K562 (cell line): ENCODE measurements around the gene LAG3. TPM values are rescaled to one million over a fixed set of nuclear protein-coding genes. Genes with fewer than 3 reads are reported as not detected.

Experiments
- ARHGAP35 ChIP-seq: fragments of 450-650 bp; IDR thresholded peaks from 2 replicates; pipeline ENCODE4 v1.6.1; 2018; ENCODE audit not compliant: partially characterized antibody
- CREB1 ChIP-seq, 2 experiments: sonication (generic) in 1 of 2; formaldehyde crosslinking in 1 of 2; IDR thresholded peaks; 2 replicates each; pipeline versions ENCODE4 v1.6.1 to v1.8.0; 2012 to 2022; ENCODE audit warnings: inconsistent platforms in 1 of 2, mild to moderate bottlenecking in 1 of 2, missing genetic modification reagents in 1 of 2, moderate library complexity in 1 of 2
- ESRRB ChIP-seq: fragments of 250-450 bp; sonication (Bioruptor Pico); IDR thresholded peaks from 2 replicates; pipeline ENCODE4 v1.5.0; 2020; ENCODE audit warnings: mild to moderate bottlenecking, moderate library complexity, borderline replicate concordance
- FOS ChIP-seq: IDR thresholded peaks from 3 replicates; pipeline ENCODE4 v1.6.1; 2011; ENCODE audit not compliant: insufficient read length; ENCODE audit errors: extremely low read depth
- HCFC1 ChIP-seq: IDR thresholded peaks from 2 replicates; pipeline ENCODE4 v1.6.1; 2012; ENCODE audit warnings: low read depth, low read length, improper control_type of control experiment
- NRF1 ChIP-seq, 2 experiments: fragments of 450-650 bp; IDR thresholded peaks in 1 of 2; conservative IDR thresholded peaks in 1 of 2; 2 replicates each; pipeline ENCODE4 v1.6.1; 2014; ENCODE audit warnings: mild to moderate bottlenecking in 2 of 2
- RFX7 ChIP-seq: fragments of 250-450 bp; sonication (Bioruptor Pico); IDR thresholded peaks from 2 replicates; pipeline ENCODE4 v1.5.1; 2021; ENCODE audit warnings: mild to moderate bottlenecking
- ZC3H11A ChIP-seq: IDR thresholded peaks from 2 replicates; pipeline ENCODE4 v1.6.1; 2012; ENCODE audit warnings: low read depth, low read length, improper control_type of control experiment
- ZC3H8 ChIP-seq: fragments of 450-650 bp; IDR thresholded peaks from 2 replicates; pipeline ENCODE4 v1.6.1; 2017
- ZNF253 ChIP-seq: fragments of 250-450 bp; sonication (Bioruptor Pico); conservative IDR thresholded peaks from 2 replicates; pipeline ENCODE4 v1.6.1; 2021; ENCODE audit warnings: mild to moderate bottlenecking
- ZNF449 ChIP-seq: fragments of 250-450 bp; sonication (Bioruptor Pico); IDR thresholded peaks from 2 replicates; pipeline ENCODE4 v1.8.0; 2022; ENCODE audit warnings: moderate library complexity, mild to moderate bottlenecking, inconsistent platforms
- polyA plus RNA-seq, 8 experiments: library from polyadenylated mRNA; depleted of rRNA in 4 of 8; stranded (reverse) in 5 of 8; unstranded in 3 of 8; fragments of >200 nt; fragmentation: Nextera tagmentation in 2 of 8; fragmentation: Illumina TruSeq in 1 of 8; extraction: Ambion mirVana in 2 of 8; extraction: Trizol in 1 of 8; gene quantifications; 2 replicates each; pipeline versions ENCODE4 v1.2.1 to v1.2.3, GENCODE V29; 2011 to 2014; ENCODE audit warnings: inconsistent platforms in 1 of 8, missing spikeins in 1 of 8
- total RNA-seq, 7 experiments: library from RNA; depleted of rRNA in 6 of 7; stranded (reverse); fragments of >200 nt in 6 of 7; fragmentation: Illumina TruSeq in 2 of 7; extraction: Trizol in 2 of 7; gene quantifications; 2 replicates each; pipeline versions ENCODE4 v1.2.1 to v1.2.3, GENCODE V29; 2011 to 2021; ENCODE audit warnings: low replicate concordance in 1 of 7
- TF ChIP-seq, protein P1 (sequence below): fragments of 450-650 bp; IDR thresholded peaks from 2 replicates; pipeline ENCODE4 v1.6.1; 2016; ENCODE audit warnings: mild to moderate bottlenecking, moderate library complexity
- TF ChIP-seq, protein P2 (sequence below): IDR thresholded peaks from 2 replicates; pipeline ENCODE4 v1.6.1; 2011; ENCODE audit not compliant: insufficient read length; ENCODE audit errors: extremely low read depth

Gene LAG3
- total and polyA plus RNA-seq, 9 of the 15 experiments (the other 6 are each of a cell fraction or from before 2014, with no cell fraction given): 0.07 to 0.66 (median 0.09) TPM; not detected in 1

DNA sequence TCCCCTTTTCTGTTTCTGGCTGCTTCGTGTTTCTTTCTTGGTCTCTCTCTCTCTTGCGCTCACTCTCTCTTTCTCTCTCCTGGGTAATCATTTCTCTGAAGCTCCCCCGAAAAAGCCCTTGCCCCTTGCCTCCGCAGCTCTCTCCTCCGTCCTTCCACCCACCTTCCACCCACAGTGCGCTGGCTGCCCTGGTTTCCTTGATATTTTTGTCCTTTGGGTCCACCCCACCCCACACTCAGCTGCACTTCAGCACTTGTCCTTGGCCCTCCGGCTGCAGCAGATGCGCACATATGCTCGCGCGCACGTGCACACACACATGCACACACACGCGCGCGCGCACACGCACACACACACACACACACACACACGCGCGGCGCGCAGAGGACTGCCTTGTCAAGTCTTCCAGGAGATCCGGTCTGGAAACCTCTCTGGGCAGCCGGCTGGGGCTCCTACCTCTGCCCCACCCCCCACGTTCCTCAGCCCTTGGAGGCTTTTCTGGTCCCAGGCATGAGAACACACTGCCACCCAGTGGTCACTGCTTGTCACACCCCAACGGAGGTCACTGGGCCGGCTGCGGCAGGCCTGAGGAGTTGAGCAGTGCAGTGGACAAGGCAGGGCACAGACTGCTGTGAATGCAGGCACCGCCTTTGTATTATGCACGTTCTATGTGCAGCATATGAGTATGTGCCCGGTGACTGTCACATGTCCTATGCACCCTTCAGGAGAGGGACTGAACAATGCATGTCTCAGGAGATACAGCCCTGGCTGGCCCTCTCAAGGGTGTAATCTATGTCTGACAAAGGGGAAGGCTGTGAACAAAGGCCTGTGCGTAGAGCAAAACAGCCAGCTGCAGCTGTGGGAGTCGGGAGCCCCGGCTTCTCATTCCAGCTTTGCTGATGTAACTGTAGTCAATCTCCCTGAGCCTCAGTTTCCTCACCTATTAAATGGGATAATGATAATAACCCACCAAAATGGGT, 6.5 kb downstream of the LAG3 start (continued):
- TF ChIP-seq NRF1 (conservative IDR thresholded peaks at IDR 0.05 in 1 of 2, IDR thresholded peaks at IDR 0.05 in 1 of 2) (peak; percentile 80 to 84), ARHGAP35 (no peak), HCFC1 (0 out of 2 replicates have a peak, but pooled peaks have one; percentile 28), RFX7 (CRISPR knock-in tag) (no peak), ZNF449 (CRISPR knock-in tag) (no peak), CREB1 (IDR thresholded peaks at IDR 0.05) (no peak), CREB1 (CRISPR knock-in tag; IDR thresholded peaks at IDR 0.05) (peak; percentile 69), ESRRB (CRISPR knock-in tag) (no peak), ZNF253 (no peak), ZC3H11A (no peak), ZC3H8 (no peak), FOS (no peak)
- TF ChIP-seq, protein P1, sequence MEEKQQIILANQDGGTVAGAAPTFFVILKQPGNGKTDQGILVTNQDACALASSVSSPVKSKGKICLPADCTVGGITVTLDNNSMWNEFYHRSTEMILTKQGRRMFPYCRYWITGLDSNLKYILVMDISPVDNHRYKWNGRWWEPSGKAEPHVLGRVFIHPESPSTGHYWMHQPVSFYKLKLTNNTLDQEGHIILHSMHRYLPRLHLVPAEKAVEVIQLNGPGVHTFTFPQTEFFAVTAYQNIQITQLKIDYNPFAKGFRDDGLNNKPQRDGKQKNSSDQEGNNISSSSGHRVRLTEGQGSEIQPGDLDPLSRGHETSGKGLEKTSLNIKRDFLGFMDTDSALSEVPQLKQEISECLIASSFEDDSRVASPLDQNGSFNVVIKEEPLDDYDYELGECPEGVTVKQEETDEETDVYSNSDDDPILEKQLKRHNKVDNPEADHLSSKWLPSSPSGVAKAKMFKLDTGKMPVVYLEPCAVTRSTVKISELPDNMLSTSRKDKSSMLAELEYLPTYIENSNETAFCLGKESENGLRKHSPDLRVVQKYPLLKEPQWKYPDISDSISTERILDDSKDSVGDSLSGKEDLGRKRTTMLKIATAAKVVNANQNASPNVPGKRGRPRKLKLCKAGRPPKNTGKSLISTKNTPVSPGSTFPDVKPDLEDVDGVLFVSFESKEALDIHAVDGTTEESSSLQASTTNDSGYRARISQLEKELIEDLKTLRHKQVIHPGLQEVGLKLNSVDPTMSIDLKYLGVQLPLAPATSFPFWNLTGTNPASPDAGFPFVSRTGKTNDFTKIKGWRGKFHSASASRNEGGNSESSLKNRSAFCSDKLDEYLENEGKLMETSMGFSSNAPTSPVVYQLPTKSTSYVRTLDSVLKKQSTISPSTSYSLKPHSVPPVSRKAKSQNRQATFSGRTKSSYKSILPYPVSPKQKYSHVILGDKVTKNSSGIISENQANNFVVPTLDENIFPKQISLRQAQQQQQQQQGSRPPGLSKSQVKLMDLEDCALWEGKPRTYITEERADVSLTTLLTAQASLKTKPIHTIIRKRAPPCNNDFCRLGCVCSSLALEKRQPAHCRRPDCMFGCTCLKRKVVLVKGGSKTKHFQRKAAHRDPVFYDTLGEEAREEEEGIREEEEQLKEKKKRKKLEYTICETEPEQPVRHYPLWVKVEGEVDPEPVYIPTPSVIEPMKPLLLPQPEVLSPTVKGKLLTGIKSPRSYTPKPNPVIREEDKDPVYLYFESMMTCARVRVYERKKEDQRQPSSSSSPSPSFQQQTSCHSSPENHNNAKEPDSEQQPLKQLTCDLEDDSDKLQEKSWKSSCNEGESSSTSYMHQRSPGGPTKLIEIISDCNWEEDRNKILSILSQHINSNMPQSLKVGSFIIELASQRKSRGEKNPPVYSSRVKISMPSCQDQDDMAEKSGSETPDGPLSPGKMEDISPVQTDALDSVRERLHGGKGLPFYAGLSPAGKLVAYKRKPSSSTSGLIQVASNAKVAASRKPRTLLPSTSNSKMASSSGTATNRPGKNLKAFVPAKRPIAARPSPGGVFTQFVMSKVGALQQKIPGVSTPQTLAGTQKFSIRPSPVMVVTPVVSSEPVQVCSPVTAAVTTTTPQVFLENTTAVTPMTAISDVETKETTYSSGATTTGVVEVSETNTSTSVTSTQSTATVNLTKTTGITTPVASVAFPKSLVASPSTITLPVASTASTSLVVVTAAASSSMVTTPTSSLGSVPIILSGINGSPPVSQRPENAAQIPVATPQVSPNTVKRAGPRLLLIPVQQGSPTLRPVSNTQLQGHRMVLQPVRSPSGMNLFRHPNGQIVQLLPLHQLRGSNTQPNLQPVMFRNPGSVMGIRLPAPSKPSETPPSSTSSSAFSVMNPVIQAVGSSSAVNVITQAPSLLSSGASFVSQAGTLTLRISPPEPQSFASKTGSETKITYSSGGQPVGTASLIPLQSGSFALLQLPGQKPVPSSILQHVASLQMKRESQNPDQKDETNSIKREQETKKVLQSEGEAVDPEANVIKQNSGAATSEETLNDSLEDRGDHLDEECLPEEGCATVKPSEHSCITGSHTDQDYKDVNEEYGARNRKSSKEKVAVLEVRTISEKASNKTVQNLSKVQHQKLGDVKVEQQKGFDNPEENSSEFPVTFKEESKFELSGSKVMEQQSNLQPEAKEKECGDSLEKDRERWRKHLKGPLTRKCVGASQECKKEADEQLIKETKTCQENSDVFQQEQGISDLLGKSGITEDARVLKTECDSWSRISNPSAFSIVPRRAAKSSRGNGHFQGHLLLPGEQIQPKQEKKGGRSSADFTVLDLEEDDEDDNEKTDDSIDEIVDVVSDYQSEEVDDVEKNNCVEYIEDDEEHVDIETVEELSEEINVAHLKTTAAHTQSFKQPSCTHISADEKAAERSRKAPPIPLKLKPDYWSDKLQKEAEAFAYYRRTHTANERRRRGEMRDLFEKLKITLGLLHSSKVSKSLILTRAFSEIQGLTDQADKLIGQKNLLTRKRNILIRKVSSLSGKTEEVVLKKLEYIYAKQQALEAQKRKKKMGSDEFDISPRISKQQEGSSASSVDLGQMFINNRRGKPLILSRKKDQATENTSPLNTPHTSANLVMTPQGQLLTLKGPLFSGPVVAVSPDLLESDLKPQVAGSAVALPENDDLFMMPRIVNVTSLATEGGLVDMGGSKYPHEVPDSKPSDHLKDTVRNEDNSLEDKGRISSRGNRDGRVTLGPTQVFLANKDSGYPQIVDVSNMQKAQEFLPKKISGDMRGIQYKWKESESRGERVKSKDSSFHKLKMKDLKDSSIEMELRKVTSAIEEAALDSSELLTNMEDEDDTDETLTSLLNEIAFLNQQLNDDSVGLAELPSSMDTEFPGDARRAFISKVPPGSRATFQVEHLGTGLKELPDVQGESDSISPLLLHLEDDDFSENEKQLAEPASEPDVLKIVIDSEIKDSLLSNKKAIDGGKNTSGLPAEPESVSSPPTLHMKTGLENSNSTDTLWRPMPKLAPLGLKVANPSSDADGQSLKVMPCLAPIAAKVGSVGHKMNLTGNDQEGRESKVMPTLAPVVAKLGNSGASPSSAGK: peak; percentile 79
- TF ChIP-seq, protein P2, sequence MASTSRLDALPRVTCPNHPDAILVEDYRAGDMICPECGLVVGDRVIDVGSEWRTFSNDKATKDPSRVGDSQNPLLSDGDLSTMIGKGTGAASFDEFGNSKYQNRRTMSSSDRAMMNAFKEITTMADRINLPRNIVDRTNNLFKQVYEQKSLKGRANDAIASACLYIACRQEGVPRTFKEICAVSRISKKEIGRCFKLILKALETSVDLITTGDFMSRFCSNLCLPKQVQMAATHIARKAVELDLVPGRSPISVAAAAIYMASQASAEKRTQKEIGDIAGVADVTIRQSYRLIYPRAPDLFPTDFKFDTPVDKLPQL: no peak
